Measurements from ENCODE around the gene NDFIP1.
"Not testable (repeated sequence)": the region's sequence is repeated elsewhere in the genome, so short reads cannot be mapped to it uniquely, and the experiment has no call there.

The NDFIP1 gene

GRCh38 chr5:142186514-142186856 lies 77.9 kb downstream of the NDFIP1 start:
- H3K4me3 ChIP-seq (ENCODE audit: low read depth, low read length): no peak overlapping the region
- TF ChIP-seq CTCF (IDR thresholded peaks at IDR 0.05; ENCODE audit: low read depth, low read length, missing control alignments): no peak
- DNase-seq (ENCODE audit: low read depth): no peak

GRCh38 chr5:142186857-142187594 lies 78.4 kb downstream of the NDFIP1 start:
- no peak overlapping the region for H3K4me3 ChIP-seq (ENCODE audit: low read depth, low read length)
- no peak for DNase-seq (ENCODE audit: low read depth)
- no peak for TF ChIP-seq CTCF (IDR thresholded peaks at IDR 0.05; ENCODE audit: low read depth, low read length, missing control alignments)

- H3K4me3 ChIP-seq (ENCODE audit: low read depth, low read length); DNase-seq (ENCODE audit: low read depth): not testable (repeated sequence)
These were observed 80.1 kb downstream of the NDFIP1 start for GRCh38 chr5:142188691-142189090.

- no peak overlapping the region for H3K4me3 ChIP-seq (ENCODE audit: low read depth, low read length)
- no peak for DNase-seq (ENCODE audit: low read depth)
- TF ChIP-seq CTCF (IDR thresholded peaks at IDR 0.05; ENCODE audit: low read depth, low read length, missing control alignments): no peak
These were observed 81.2 kb downstream of the NDFIP1 start for GRCh38 chr5:142189813-142190212.

- H3K4me3 ChIP-seq (ENCODE audit: low read depth, low read length): no peak overlapping the region
- no peak for DNase-seq (ENCODE audit: low read depth)
- no peak for TF ChIP-seq CTCF (IDR thresholded peaks at IDR 0.05; ENCODE audit: low read depth, low read length, missing control alignments)
These were observed 83.2 kb downstream of the NDFIP1 start for GRCh38 chr5:142191776-142192175.

- no peak overlapping the region for H3K4me3 ChIP-seq (ENCODE audit: low read depth, low read length)
- no peak for DNase-seq (ENCODE audit: low read depth)
- TF ChIP-seq CTCF (IDR thresholded peaks at IDR 0.05; ENCODE audit: low read depth, low read length, missing control alignments): no peak
These were observed 83.9 kb downstream of the NDFIP1 start for GRCh38 chr5:142192286-142193113.

- DNase-seq (ENCODE audit: low read depth): no peak
- no peak for TF ChIP-seq CTCF (IDR thresholded peaks at IDR 0.05; ENCODE audit: low read depth, low read length, missing control alignments)
- no peak overlapping the region for H3K4me3 ChIP-seq (ENCODE audit: low read depth, low read length)
These were observed 84.5 kb downstream of the NDFIP1 start for GRCh38 chr5:142193114-142193428.

All from GM12864 (cell line).